HCT116 (cell line): ENCODE data around the gene LIMD2. TPM values are rescaled to one million over a fixed set of nuclear protein-coding genes. Genes with fewer than 3 reads are reported as not detected.

Source experiments
- ATAC-seq: fragments of 200-7000 bp; cut with Tn5 transposase; 2 replicates; pipeline ENCODE4 v1.9.1; 2020; ENCODE audit warnings: mild to moderate bottlenecking, moderate library complexity
- BruUV-seq: library from RNA; stranded (reverse); fragments of 400-500 nt; replicated peaks from 2 replicates; lab custom pipeline; 2021; lab: Mats Ljungman, UMichigan
- CTCF ChIA-PET: fragments of 300-600 bp; sonication (Branson Sonifier 250); formaldehyde crosslinking; loops from one replicate; lab custom pipeline; 2021; ENCODE audit warnings: antibody characterized with exemption; lab: Charles Lee
- POLR2A ChIA-PET: fragments of 300-600, 350-600 bp; sonication (Branson Sonifier 250); formaldehyde crosslinking; loops from one replicate; lab custom pipeline; 2021; ENCODE audit warnings: antibody characterized with exemption; lab: Charles Lee
- RAD21 ChIA-PET, 2 experiments: fragments of 300-600 bp; sonication (Branson Sonifier 250); formaldehyde crosslinking; loops; one replicate each; lab custom pipeline; 2023; ENCODE audit warnings: low total read pairs in 2 of 2; ENCODE audit not compliant: uncharacterized antibody in 2 of 2, unreplicated experiment in 2 of 2, low non-redundant PET in 1 of 2; lab: Charles Lee
- DNase-seq: peaks from one replicate; pipeline ENCODE4 v3.0.0-alpha.2; 2010; ENCODE audit warnings: low read depth, low spot score
- H2AFZ ChIP-seq: fragments of 200-600 bp; shearing (Covaris generic), sonication (generic); 2 replicates; pipeline ENCODE4 v1.6.1; 2017; ENCODE audit warnings: low read depth, mixed run types, mixed read lengths, antibody characterized with exemption, low read length; ENCODE audit not compliant: poor library complexity, severe bottlenecking
- H3K27ac ChIP-seq: 2 replicates; pipeline ENCODE4 v1.5.1; 2012; ENCODE audit warnings: low read depth, low read length
- H3K27me3 ChIP-seq: fragments of 200-600 bp; sonication (generic); 2 replicates; pipeline ENCODE4 v1.6.1; 2016; ENCODE audit warnings: mixed run types, low read length, mixed read lengths; ENCODE audit not compliant: insufficient read depth
- H3K36me3 ChIP-seq, 2 experiments: fragments of 200-500 bp in 1 of 2; fragments of 200-600 bp in 1 of 2; sonication (Bioruptor generic) in 1 of 2; sonication (generic) in 1 of 2; 2 replicates each; pipeline versions ENCODE4 v1.5.1 to v1.6.1; 2014 to 2016; ENCODE audit warnings: low read length in 2 of 2, inconsistent platforms in 1 of 2, mixed read lengths in 1 of 2, mixed run types in 1 of 2; ENCODE audit not compliant: insufficient read depth in 2 of 2, control insufficient read depth in 1 of 2
- H3K4me1 ChIP-seq, 2 experiments: fragments of 200-600 bp in 1 of 2; sonication (generic) in 1 of 2; 2 replicates each; pipeline versions ENCODE4 v1.5.1 to v1.6.1; 2012 to 2017; ENCODE audit warnings: low read length in 2 of 2, inconsistent platforms in 1 of 2, mild to moderate bottlenecking in 1 of 2, mixed read lengths in 1 of 2, mixed run types in 1 of 2, moderate library complexity in 1 of 2; ENCODE audit not compliant: insufficient read depth in 2 of 2, control insufficient read depth in 1 of 2
- H3K4me2 ChIP-seq: fragments of 200-600 bp; sonication (generic); 2 replicates; pipeline ENCODE4 v1.6.1; 2017; ENCODE audit warnings: mixed run types, low read length, mixed read lengths
- H3K4me3 ChIP-seq, 2 experiments: fragments of 200-600 bp in 1 of 2; sonication (generic) in 1 of 2; replicated peaks in 1 of 2; 2 replicates each; pipeline ENCODE4 v1.5.1; 2011 to 2016; ENCODE audit warnings: low read length in 2 of 2, control low read depth in 1 of 2, low read depth in 1 of 2, mild to moderate bottlenecking in 1 of 2, mixed read lengths in 1 of 2, mixed run types in 1 of 2
- H3K79me2 ChIP-seq: fragments of 200-600 bp; sonication (generic); 2 replicates; pipeline ENCODE4 v1.6.1; 2017; ENCODE audit warnings: mild to moderate bottlenecking, mixed run types, low read length, moderate library complexity, mixed read lengths; ENCODE audit not compliant: insufficient read depth
- H3K9ac ChIP-seq: fragments of 200-600 bp; sonication (generic); 2 replicates; pipeline ENCODE4 v1.6.1; 2016; ENCODE audit warnings: low read length, mixed read lengths
- H3K9me2 ChIP-seq: fragments of 200-600 bp; sonication (generic), shearing (Covaris generic); 2 replicates; pipeline ENCODE4 v1.6.1; 2017; ENCODE audit warnings: mixed run types, mild to moderate bottlenecking, moderate library complexity; ENCODE audit not compliant: insufficient read depth
- H3K9me3 ChIP-seq, 2 experiments: fragments of 200-500 bp in 1 of 2; fragments of 200-600 bp in 1 of 2; sonication (Bioruptor generic) in 1 of 2; sonication (generic) in 1 of 2; 2 replicates each; pipeline ENCODE4 v1.6.1; 2014 to 2017; ENCODE audit warnings: low read length in 2 of 2, mixed read lengths in 2 of 2, inconsistent platforms in 1 of 2, low read depth in 1 of 2, mild to moderate bottlenecking in 1 of 2, mixed run types in 1 of 2, moderate library complexity in 1 of 2; ENCODE audit not compliant: control insufficient read depth in 1 of 2, insufficient read depth in 1 of 2
- H4K20me1 ChIP-seq: fragments of 200-600 bp; sonication (generic), shearing (Covaris generic); 2 replicates; pipeline ENCODE4 v1.6.1; 2017; ENCODE audit warnings: mixed run types, mild to moderate bottlenecking, moderate library complexity; ENCODE audit not compliant: insufficient read depth
- ATF3 ChIP-seq: IDR thresholded peaks from 2 replicates; pipeline ENCODE4 v1.6.1; 2012
- CTCF ChIP-seq, 3 experiments: fragments of 200-600 bp in 1 of 3; sonication (generic) in 1 of 3; IDR thresholded peaks in 2 of 3; conservative IDR thresholded peaks in 1 of 3; 2 replicates each; pipeline ENCODE4 v1.5.1; 2012 to 2017; ENCODE audit warnings: low read depth in 2 of 3, low read length in 2 of 3, antibody characterized with exemption in 1 of 3, borderline replicate concordance in 1 of 3, control low read depth in 1 of 3, mild to moderate bottlenecking in 1 of 3, mixed read lengths in 1 of 3, mixed run types in 1 of 3, moderate library complexity in 1 of 3; ENCODE audit not compliant: insufficient read depth in 1 of 3
- EGR1 ChIP-seq: IDR thresholded peaks from 2 replicates; pipeline ENCODE4 v1.6.1; 2012; ENCODE audit warnings: low read depth
- ELF1 ChIP-seq: IDR thresholded peaks from 2 replicates; pipeline ENCODE4 v1.6.1; 2012; ENCODE audit warnings: low read depth, borderline replicate concordance
- EZH2 ChIP-seq: fragments of 200-600 bp; sonication (generic); IDR thresholded peaks from 2 replicates; pipeline ENCODE4 v1.6.1; 2017; ENCODE audit warnings: antibody characterized with exemption, mixed run types
- EZH2phosphoT487 ChIP-seq: fragments of 200-600 bp; IDR thresholded peaks from 2 replicates; pipeline ENCODE4 v1.6.1; 2018; ENCODE audit warnings: antibody characterized with exemption, borderline replicate concordance
- FOSL1 ChIP-seq: IDR thresholded peaks from 2 replicates; pipeline ENCODE4 v1.6.1; 2012; ENCODE audit warnings: low read depth
- POLR2AphosphoS5 ChIP-seq: IDR thresholded peaks from 2 replicates; pipeline ENCODE4 v1.6.1; 2011; ENCODE audit warnings: mild to moderate bottlenecking, low read depth, low read length, moderate library complexity
- RAD21 ChIP-seq: IDR thresholded peaks from 2 replicates; pipeline ENCODE4 v1.6.1; 2012; ENCODE audit warnings: low read depth, mild to moderate bottlenecking
- REST ChIP-seq: IDR thresholded peaks from 2 replicates; pipeline ENCODE4 v1.6.1; 2012; ENCODE audit warnings: low read depth
- SP1 ChIP-seq: IDR thresholded peaks from 2 replicates; pipeline ENCODE4 v1.6.1; 2012; ENCODE audit warnings: low read depth
- TCF7L2 ChIP-seq: IDR thresholded peaks from 2 replicates; pipeline ENCODE4 v1.7.0; 2011; ENCODE audit warnings: borderline replicate concordance, inconsistent platforms; ENCODE audit not compliant: insufficient read depth, insufficient read length; ENCODE audit errors: extremely low read depth
- ZBTB33 ChIP-seq: IDR thresholded peaks from 2 replicates; pipeline ENCODE4 v1.6.1; 2011; ENCODE audit warnings: mild to moderate bottlenecking, low read length, moderate library complexity; ENCODE audit not compliant: insufficient replicate concordance; ENCODE audit errors: extremely low read depth
- ZFX ChIP-seq: fragments of 450-650 bp; IDR thresholded peaks from 2 replicates; pipeline ENCODE4 v1.6.1; 2017
- intact Hi-C: fragments of 100-400 bp; cut with micrococcal nuclease; formaldehyde crosslinking; loops from 2 replicates; pipeline ENCODE4 v1.10.0; 2022
- total RNA-seq: library from RNA; stranded (reverse); gene quantifications from one replicate; pipeline ENCODE4 v1.2.1, GENCODE V29; 2021; ENCODE audit not compliant: unreplicated experiment

The LIMD2 gene
- total RNA-seq, 1 experiment from 2014 or later, result 8.4 TPM

GRCh38 chr17:63675607-63676546, 24.0 kb downstream of the LIMD2 start (continued):
- TF ChIP-seq ZBTB33 (peak; percentile 68), ATF3 (no peak), SP1 (peak; percentile 76), EZH2phosphoT487 (no peak), EGR1 (peak; percentile 48; the same call in 1 of the 2 replicates)

GRCh38 chr17:63675231-63675606, 24.7 kb downstream of the LIMD2 start:
- H3K4me1 ChIP-seq, result peaks cover 24 to 26% of the 10 kb centered on the region in 2 experiments
- H3K27ac ChIP-seq, result peak overlapping the region; percentile 77
- RAD21 ChIA-PET, result no interaction called here
- POLR2A ChIA-PET, result interaction anchor here (1.8 to 2.7 kb wide), 2 partner anchors 9 to 98 kb away, joined by 7 to 8 read pairs; partner anchors contain the start of genes CCDC47 and DDX42
- no peaks in the 10 kb centered on the region for H3K9me3 ChIP-seq
- no TSS peak for BruUV-seq
- DNase-seq (no peak), ATAC-seq (no peak; the same call in 1 of the 2 replicates)
- H3K4me3 ChIP-seq, result no peak overlapping the region
- CTCF ChIA-PET, result interaction anchor here (0.8 to 2.3 kb wide), 6 partner anchors 22 to 269 kb away, joined by 3 to 10 read pairs (median 3); no protein-coding TSS in a partner anchor
- no peaks in the 10 kb centered on the region for H4K20me1 ChIP-seq
- peak overlapping the region; percentile 59 for H3K4me2 ChIP-seq
- H3K9ac ChIP-seq, result peak overlapping the region; percentile 22; the same call in 1 of the 2 replicates
- no peaks in the 10 kb centered on the region for H3K36me3 ChIP-seq
- no peaks in the 10 kb centered on the region for H3K27me3 ChIP-seq
- no peaks in the 10 kb centered on the region for H3K79me2 ChIP-seq
- intact Hi-C loops, result no loop called here
- H3K9me2 ChIP-seq, result no peaks in the 10 kb centered on the region
- no peak overlapping the region for H2AFZ ChIP-seq
- TF ChIP-seq FOSL1 (no peak), ATF3 (no peak), CTCF (IDR thresholded peaks at IDR 0.05 in 2 of 3, conservative IDR thresholded peaks at IDR 0.05 in 1 of 3; ENCODE audit: borderline replicate concordance in 1 of 3, insufficient read depth in 1 of 3, low read depth in 2 of 3, low read length in 2 of 3) (no peak), REST (no peak), POLR2AphosphoS5 (no peak), TCF7L2 (no peak), ELF1 (no peak), RAD21 (no peak), EZH2 (no peak), ZFX (no peak)
